H1 (cell line): ENCODE data around the gene HNF4A.

Experiments
- BCL11A ChIP-seq, 2 experiments: IDR thresholded peaks; one replicate each; pipeline ENCODE4 v1.6.1; 2011; ENCODE audit warnings: low read depth in 2 of 2, low read length in 2 of 2, mild to moderate bottlenecking in 2 of 2
- CTCF ChIP-seq, 3 experiments: IDR thresholded peaks; 1 replicate in 2 of 3; 2 replicates in 1 of 3; pipeline versions ENCODE4 v1.5.1 to v1.6.1; 2011; ENCODE audit warnings: low read length in 3 of 3, mild to moderate bottlenecking in 3 of 3, inconsistent platforms in 2 of 3, low read depth in 1 of 3, moderate library complexity in 1 of 3; ENCODE audit not compliant: insufficient read depth in 1 of 3; ENCODE audit errors: control extremely low read depth in 1 of 3
- EP300 ChIP-seq, 2 experiments: IDR thresholded peaks; 1 replicate in 1 of 2; 2 replicates in 1 of 2; pipeline ENCODE4 v1.6.1; 2011 to 2012; ENCODE audit warnings: low read depth in 2 of 2, low read length in 2 of 2, mild to moderate bottlenecking in 2 of 2, borderline replicate concordance in 1 of 2, inconsistent platforms in 1 of 2, moderate library complexity in 1 of 2
- JUND ChIP-seq: IDR thresholded peaks from 2 replicates; pipeline ENCODE4 v1.6.1; 2011; ENCODE audit warnings: mild to moderate bottlenecking, improper control_type of control experiment, low read length
- KDM5A ChIP-seq: fragments of 200-600 bp; IDR thresholded peaks from 2 replicates; pipeline ENCODE4 v1.7.1; 2012; ENCODE audit warnings: mild to moderate bottlenecking, low read length, inconsistent platforms, mixed read lengths
- MAFK ChIP-seq: IDR thresholded peaks from 2 replicates; pipeline ENCODE4 v1.6.1; 2012; ENCODE audit warnings: low read depth, mild to moderate bottlenecking, improper control_type of control experiment, low read length
- NRF1 ChIP-seq: IDR thresholded peaks from 2 replicates; pipeline ENCODE4 v1.6.1; 2011; ENCODE audit warnings: mild to moderate bottlenecking, low read depth, low read length, improper control_type of control experiment
- POLR2AphosphoS5 ChIP-seq: IDR thresholded peaks from 2 replicates; pipeline ENCODE4 v1.6.1; 2011; ENCODE audit warnings: low read depth, low read length
- TBP ChIP-seq: IDR thresholded peaks from 2 replicates; pipeline ENCODE4 v1.6.1; 2011; ENCODE audit warnings: low read depth, low read length, improper control_type of control experiment

DNA sequence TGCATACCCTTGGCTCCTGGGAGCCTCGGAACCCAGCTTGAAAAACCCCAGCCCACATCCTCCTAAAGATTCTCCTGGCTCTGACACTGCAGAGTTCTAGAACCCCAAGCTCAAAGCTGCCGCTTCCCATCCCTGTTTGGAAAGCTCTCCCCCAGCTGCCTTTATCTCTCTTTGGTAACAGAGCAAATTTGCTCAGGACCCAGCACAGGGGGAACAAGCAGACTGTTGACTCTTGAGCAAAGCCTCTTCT lies 38.9 kb downstream of the HNF4A start:
- TF ChIP-seq JUND (no peak), EP300 (IDR thresholded peaks at IDR 0.05; ENCODE audit: borderline replicate concordance in 1 of 2, low read depth in 2 of 2, low read length in 2 of 2) (no peak), CTCF (IDR thresholded peaks at IDR 0.05; ENCODE audit: control extremely low read depth in 1 of 3, insufficient read depth in 1 of 3, low read depth in 1 of 3, low read length in 3 of 3) (no peak), BCL11A (IDR thresholded peaks at IDR 0.05; ENCODE audit: low read depth in 2 of 2, low read length in 2 of 2) (no peak), MAFK (no peak), POLR2AphosphoS5 (no peak), KDM5A (no peak), TBP (no peak), NRF1 (no peak)
